Endothelial cell of umbilical vein (primary cell): ENCODE measurements around the gene FGF12. TPM values are rescaled to one million over a fixed set of nuclear protein-coding genes. Genes with fewer than 3 reads are reported as not detected.

Experiments
- BruUV-seq: library from RNA; stranded (reverse); fragments of 400-500 nt; replicated peaks from 2 replicates; lab custom pipeline; 2021; lab: Mats Ljungman, UMichigan
- CTCF ChIA-PET: fragments of 300-600, 350-600 bp; sonication (Branson Sonifier 250); formaldehyde crosslinking; loops from one replicate; lab custom pipeline; 2021; ENCODE audit warnings: antibody characterized with exemption, inconsistent platforms; lab: Charles Lee
- POLR2A ChIA-PET: fragments of 300-600, 350-600 bp; sonication (Branson Sonifier 250); formaldehyde crosslinking; loops from one replicate; lab custom pipeline; 2021; ENCODE audit warnings: antibody characterized with exemption, inconsistent platforms; lab: Charles Lee
- DNase-seq: peaks from one replicate; pipeline ENCODE4 v3.0.0-alpha.2; 2011; ENCODE audit warnings: low read depth, low spot score
- FAIRE-seq: peaks from 2 replicates; lab custom pipeline; 2011; peaks lifted over from hg19 to GRCh38; lab: Jason Lieb, UNC
- H2AFZ ChIP-seq: 2 replicates; pipeline ENCODE4 v1.6.0; 2012; ENCODE audit warnings: low read depth, low read length, control low read depth, inconsistent platforms
- H3K27ac ChIP-seq: 2 replicates; pipeline ENCODE4 v1.5.1; 2011; ENCODE audit warnings: low read depth, mild to moderate bottlenecking, control low read depth, low read length, moderate library complexity; ENCODE audit not compliant: insufficient read depth
- H3K27me3 ChIP-seq, 2 experiments: 2 replicates each; pipeline versions ENCODE4 v1.6.0 to v1.6.1; 2011; ENCODE audit warnings: low read length in 2 of 2, mixed read lengths in 1 of 2; ENCODE audit not compliant: control insufficient read depth in 2 of 2, insufficient read depth in 2 of 2
- H3K36me3 ChIP-seq, 2 experiments: 2 replicates in 1 of 2; 3 replicates in 1 of 2; pipeline ENCODE4 v1.5.1; 2011; ENCODE audit warnings: low read length in 2 of 2, mild to moderate bottlenecking in 1 of 2, moderate library complexity in 1 of 2; ENCODE audit not compliant: control insufficient read depth in 2 of 2, insufficient read depth in 2 of 2; ENCODE audit errors: extremely low read depth in 1 of 2
- H3K4me1 ChIP-seq: 3 replicates; pipeline ENCODE4 v1.5.1; 2011; ENCODE audit warnings: mild to moderate bottlenecking, low read length; ENCODE audit not compliant: control insufficient read depth, insufficient read depth; ENCODE audit errors: extremely low read depth
- H3K4me2 ChIP-seq: 2 replicates; pipeline ENCODE4 v1.6.1; 2011; ENCODE audit warnings: low read length, control low read depth, mixed read lengths; ENCODE audit not compliant: insufficient read depth
- H3K4me3 ChIP-seq, 3 experiments: fragments of 200-600 bp in 1 of 3; sonication (generic), shearing (Covaris generic) in 1 of 3; replicated peaks in 1 of 3; 2 replicates each; pipeline ENCODE4 v1.5.1; 2011 to 2016; ENCODE audit warnings: control low read depth in 3 of 3, low read length in 3 of 3, mild to moderate bottlenecking in 2 of 3, inconsistent platforms in 1 of 3, low read depth in 1 of 3, moderate library complexity in 1 of 3; ENCODE audit not compliant: insufficient read depth in 1 of 3
- H3K79me2 ChIP-seq: 2 replicates; pipeline ENCODE4 v1.6.0; 2012; ENCODE audit warnings: low read length, inconsistent platforms; ENCODE audit not compliant: control insufficient read depth, insufficient read depth
- H3K9ac ChIP-seq: replicated peaks from 2 replicates; pipeline ENCODE3; 2011; ENCODE audit warnings: low read length, control low read depth; ENCODE audit not compliant: insufficient read depth; ENCODE audit errors: extremely low read depth
- H3K9me1 ChIP-seq: replicated peaks from 3 replicates; pipeline ENCODE4 v1.6.0; 2011; ENCODE audit warnings: mild to moderate bottlenecking, low read length; ENCODE audit not compliant: control insufficient read depth, insufficient read depth; ENCODE audit errors: extremely low read depth
- H3K9me3 ChIP-seq: replicated peaks from 2 replicates; pipeline ENCODE4 v1.5.1; 2012; ENCODE audit warnings: low read length, inconsistent platforms; ENCODE audit not compliant: control insufficient read depth, insufficient read depth
- H4K20me1 ChIP-seq: replicated peaks from 2 replicates; pipeline ENCODE3; 2011; ENCODE audit warnings: mild to moderate bottlenecking, low read length; ENCODE audit not compliant: control insufficient read depth, insufficient read depth; ENCODE audit errors: extremely low read depth
- CTCF ChIP-seq, 2 donors: IDR thresholded peaks; 1 replicate in 1 of 2; 2 replicates in 1 of 2; pipeline ENCODE4 v1.5.1; 2011; ENCODE audit warnings: low read length in 2 of 2, mild to moderate bottlenecking in 2 of 2, moderate library complexity in 2 of 2, control low read depth in 1 of 2, inconsistent platforms in 1 of 2, low read depth in 1 of 2; ENCODE audit not compliant: insufficient read depth in 1 of 2; ENCODE audit errors: extremely low read depth in 1 of 2
- EZH2 ChIP-seq: IDR thresholded peaks from 2 replicates; pipeline ENCODE4 v1.6.1; 2012; ENCODE audit warnings: borderline replicate concordance, low read depth, mild to moderate bottlenecking, moderate library complexity, low read length, inconsistent platforms; ENCODE audit not compliant: severe bottlenecking
- FOS ChIP-seq: IDR thresholded peaks from 2 replicates; pipeline ENCODE4 v1.6.1; 2011; ENCODE audit warnings: mild to moderate bottlenecking, low read length, moderate library complexity, borderline replicate concordance; ENCODE audit not compliant: insufficient read depth
- GATA2 ChIP-seq: IDR thresholded peaks from 2 replicates; pipeline ENCODE4 v1.7.0; 2011; ENCODE audit warnings: low read depth, mild to moderate bottlenecking, moderate library complexity, mixed read lengths, low read length; ENCODE audit not compliant: insufficient read length, insufficient read depth
- JUN ChIP-seq: IDR thresholded peaks from 2 replicates; pipeline ENCODE4 v1.6.1; 2011; ENCODE audit warnings: borderline replicate concordance, low read depth; ENCODE audit not compliant: insufficient read length, insufficient read depth
- MAX ChIP-seq: IDR thresholded peaks from 2 replicates; pipeline ENCODE4 v1.6.1; 2011; ENCODE audit not compliant: insufficient read depth, insufficient read length
- MYC ChIP-seq: IDR thresholded peaks from one replicate; pipeline ENCODE4 v1.6.1; 2011; ENCODE audit warnings: mild to moderate bottlenecking, low read depth, low read length
- POLR2A ChIP-seq: IDR thresholded peaks from 2 replicates; pipeline ENCODE4 v1.6.1; 2012; ENCODE audit warnings: low read depth, mild to moderate bottlenecking, control low read depth, low read length
- POLR2AphosphoS5 ChIP-seq: IDR thresholded peaks from 2 replicates; pipeline ENCODE4 v1.6.1; 2012; ENCODE audit warnings: low read depth, mild to moderate bottlenecking, control low read depth, low read length, moderate library complexity; ENCODE audit not compliant: insufficient read depth
- dilution Hi-C: fragments of 300-500 bp; cut with MboI; formaldehyde crosslinking; loops from one replicate; pipeline ENCODE4 v1.15.0; 2019; ENCODE audit warnings: low sequenced_read_pairs; ENCODE audit not compliant: extremely low pct_ligation_motif_present
- intact Hi-C: fragments of 100-400 bp; cut with micrococcal nuclease; formaldehyde crosslinking; loops from one replicate; pipeline ENCODE4 v1.10.0; 2022
- polyA plus RNA-seq, 4 experiments: library from polyadenylated mRNA; depleted of rRNA in 3 of 4; stranded (reverse) in 3 of 4; unstranded in 1 of 4; fragments of >200 nt; gene quantifications; 2 replicates each; pipeline versions ENCODE4 v1.2.1 to v1.2.3, GENCODE V29; 2011 to 2012; ENCODE audit warnings: missing spikeins in 1 of 4
- total RNA-seq: library from RNA; stranded (reverse); gene quantifications from 2 replicates; pipeline ENCODE4 v1.2.3, GENCODE V29; 2021

The FGF12 gene
- total and polyA plus RNA-seq, 2 donors (not counting 3 experiments of a cell fraction or from before 2014, with no cell fraction given): 0.72 to 2.5 TPM

- intact Hi-C loops (no loop called here), dilution Hi-C loops (no loop called here)
- Histone ChIP-seq H3K9me1 (no peaks in the 10 kb centered on the region), H3K4me3 (no peak overlapping the region), H3K27me3 (no peaks in the 10 kb centered on the region), H2AFZ (no peak overlapping the region), H3K9me3 (no peaks in the 10 kb centered on the region), H3K79me2 (no peaks in the 10 kb centered on the region), H3K9ac (no peak overlapping the region), H3K36me3 (no peaks in the 10 kb centered on the region), H3K27ac (no peak overlapping the region), H4K20me1 (no peaks in the 10 kb centered on the region), H3K4me2 (no peak overlapping the region), H3K4me1 (no peaks in the 10 kb centered on the region)
- DNase-seq (no peak), FAIRE-seq (no peak)
- BruUV-seq: no TSS peak
- no peak for TF ChIP-seq GATA2
- TF ChIP-seq MAX: no peak
- no peak for TF ChIP-seq POLR2A
- TF ChIP-seq MYC: no peak
- no peak for TF ChIP-seq FOS
- no peak for TF ChIP-seq CTCF (IDR thresholded peaks at IDR 0.05; ENCODE audit: extremely low read depth in 1 of 2, insufficient read depth in 1 of 2, low read depth in 1 of 2, low read length in 2 of 2)
- no peak for TF ChIP-seq EZH2
- TF ChIP-seq POLR2AphosphoS5: no peak
- TF ChIP-seq JUN: no peak
- CTCF ChIA-PET: interaction anchor here (1.3 kb wide), 1 partner anchor 10 kb away, joined by 6 read pairs; no protein-coding TSS in a partner anchor
- POLR2A ChIA-PET: no interaction called here
Measured at GRCh38 chr3:192177383-192177782, 550.0 kb downstream of the FGF12 start.
